Central memory CD8-positive, alpha-beta T cell (primary cell): ENCODE results near the gene PKD2.

Experiments
- ATAC-seq: fragments of 150-1000 bp; cut with Tn5 transposase; replicated peaks from 2 replicates; pipeline ENCODE4 v1.10.0; 2022; ENCODE audit warnings: mild to moderate bottlenecking, moderate FRiP score, moderate number of reproducible peaks; ENCODE audit not compliant: poor library complexity, severe bottlenecking; ENCODE audit errors: extremely low read depth
- DNase-seq, 2 donors: peaks; one replicate each; pipeline ENCODE4 v3.0.0; 2021; ENCODE audit warnings: low spot score in 2 of 2
- H3K27ac Mint-ChIP-seq: one replicate; pipeline ENCODE4 v1.8.0; 2022; ENCODE audit warnings: low read depth, mild to moderate bottlenecking, moderate library complexity, mixed read lengths
- H3K27me3 Mint-ChIP-seq: one replicate; pipeline ENCODE4 v1.8.0; 2022; ENCODE audit warnings: mixed read lengths
- H3K36me3 Mint-ChIP-seq: one replicate; pipeline ENCODE4 v1.8.0; 2022; ENCODE audit warnings: mild to moderate bottlenecking, moderate library complexity, mixed read lengths; ENCODE audit not compliant: insufficient read depth
- H3K4me1 Mint-ChIP-seq: one replicate; pipeline ENCODE4 v1.8.0; 2022; ENCODE audit warnings: mixed read lengths
- H3K4me3 Mint-ChIP-seq: one replicate; pipeline ENCODE4 v1.8.0; 2022; ENCODE audit warnings: mild to moderate bottlenecking, moderate library complexity, mixed read lengths
- H3K9me3 Mint-ChIP-seq: one replicate; pipeline ENCODE4 v1.8.0; 2022; ENCODE audit warnings: mixed read lengths

Gene PKD2

GRCh38 chr4:88001871-88002270, 5.6 kb upstream of the PKD2 start:
- Mint-ChIP-seq H3K36me3 (no peaks in the 10 kb centered on the region), H3K9me3 (no peaks in the 10 kb centered on the region), H3K4me1 (peaks cover 7% of the 10 kb centered on the region), H3K4me3 (no peak overlapping the region), H3K27ac (no peak overlapping the region), H3K27me3 (no peaks in the 10 kb centered on the region)
- ATAC-seq (no peak), DNase-seq (no peak)

GRCh38 chr4:88002786-88003185, 4.6 kb upstream of the PKD2 start:
- H3K4me1 Mint-ChIP-seq: peaks cover 8% of the 10 kb centered on the region
- ATAC-seq: no peak
- H3K9me3 Mint-ChIP-seq: no peaks in the 10 kb centered on the region
- H3K4me3 Mint-ChIP-seq: no peak overlapping the region
- no peak for DNase-seq
- H3K27ac Mint-ChIP-seq: no peak overlapping the region
- no peaks in the 10 kb centered on the region for H3K36me3 Mint-ChIP-seq
- no peaks in the 10 kb centered on the region for H3K27me3 Mint-ChIP-seq

GRCh38 chr4:88003261-88003660, 4.2 kb upstream of the PKD2 start:
- Mint-ChIP-seq H3K27me3 (no peaks in the 10 kb centered on the region), H3K9me3 (no peaks in the 10 kb centered on the region), H3K4me3 (no peak overlapping the region), H3K36me3 (peaks cover under 1% of the 10 kb centered on the region), H3K27ac (no peak overlapping the region), H3K4me1 (peaks cover 9% of the 10 kb centered on the region)
- ATAC-seq (no peak), DNase-seq (no peak)

GRCh38 chr4:88005076-88005475, 2.4 kb upstream of the PKD2 start:
- Mint-ChIP-seq H3K36me3 (peaks cover 2% of the 10 kb centered on the region), H3K27me3 (no peaks in the 10 kb centered on the region), H3K4me3 (no peak overlapping the region), H3K9me3 (no peaks in the 10 kb centered on the region), H3K4me1 (peaks cover 16% of the 10 kb centered on the region), H3K27ac (no peak overlapping the region)
- ATAC-seq: no peak
- no peak for DNase-seq

- Mint-ChIP-seq H3K9me3 (no peaks in the 10 kb centered on the region), H3K4me3 (peak overlapping the region; percentile 91)
These were observed 1.5 kb upstream of the PKD2 start for GRCh38 chr4:88005946-88006345.

GRCh38 chr4:88006956-88007303, 505 bp upstream of the PKD2 start:
- no peak for ATAC-seq
- Mint-ChIP-seq H3K36me3 (peaks cover 2% of the 10 kb centered on the region), H3K4me1 (peaks cover 23% of the 10 kb centered on the region), H3K27me3 (no peaks in the 10 kb centered on the region), H3K4me3 (peak overlapping the region; percentile 91), H3K9me3 (no peaks in the 10 kb centered on the region), H3K27ac (peak overlapping the region; percentile 54)
- DNase-seq: no peak

More at GRCh38 chr4:88005946-88006345, 1.5 kb upstream of the PKD2 start:
- H3K36me3 Mint-ChIP-seq: peaks cover 2% of the 10 kb centered on the region
- H3K27me3 Mint-ChIP-seq: no peaks in the 10 kb centered on the region
- no peak for DNase-seq
- H3K4me1 Mint-ChIP-seq: peaks cover 22% of the 10 kb centered on the region
- peak overlapping the region; percentile 54 for H3K27ac Mint-ChIP-seq
- ATAC-seq: no peak

GRCh38 chr4:88008122-88008742, 797 bp downstream of the PKD2 start:
- Mint-ChIP-seq H3K27me3 (no peaks in the 10 kb centered on the region), H3K27ac (peak overlapping the region; percentile 86), H3K4me1 (peaks cover 36% of the 10 kb centered on the region), H3K4me3 (peak overlapping the region; percentile 91), H3K36me3 (peaks cover 2% of the 10 kb centered on the region), H3K9me3 (no peaks in the 10 kb centered on the region)
- peak; percentile 38 for ATAC-seq
- DNase-seq: no peak

- peaks cover 2% of the 10 kb centered on the region for H3K36me3 Mint-ChIP-seq
- DNase-seq: no peak
- peaks cover 41% of the 10 kb centered on the region for H3K4me1 Mint-ChIP-seq
- H3K27me3 Mint-ChIP-seq: no peaks in the 10 kb centered on the region
- H3K4me3 Mint-ChIP-seq: peak overlapping the region; percentile 91
- no peaks in the 10 kb centered on the region for H3K9me3 Mint-ChIP-seq
- ATAC-seq: no peak
- H3K27ac Mint-ChIP-seq: peak overlapping the region; percentile 86
These were observed 1.3 kb downstream of the PKD2 start for GRCh38 chr4:88008743-88009171.

- DNase-seq (no peak), ATAC-seq (no peak)
- Mint-ChIP-seq H3K9me3 (no peaks in the 10 kb centered on the region), H3K4me1 (peaks cover 44% of the 10 kb centered on the region), H3K36me3 (peaks cover 2% of the 10 kb centered on the region), H3K27ac (no peak overlapping the region), H3K27me3 (no peaks in the 10 kb centered on the region), H3K4me3 (no peak overlapping the region)
These were observed 2.4 kb downstream of the PKD2 start for GRCh38 chr4:88009871-88010270.

- Mint-ChIP-seq H3K4me3 (peak overlapping the region; percentile 1), H3K27me3 (no peaks in the 10 kb centered on the region), H3K4me1 (peaks cover 44% of the 10 kb centered on the region), H3K9me3 (no peaks in the 10 kb centered on the region), H3K27ac (no peak overlapping the region), H3K36me3 (peaks cover 2% of the 10 kb centered on the region)
- ATAC-seq (no peak), DNase-seq (no peak)
These were observed 3.5 kb downstream of the PKD2 start for GRCh38 chr4:88010966-88011365.

- H3K9me3 Mint-ChIP-seq: no peaks in the 10 kb centered on the region
- no peaks in the 10 kb centered on the region for H3K27me3 Mint-ChIP-seq
- ATAC-seq: peak; percentile 12
- no peak for DNase-seq
- H3K4me3 Mint-ChIP-seq: no peak overlapping the region
- peaks cover 3% of the 10 kb centered on the region for H3K36me3 Mint-ChIP-seq
- peaks cover 36% of the 10 kb centered on the region for H3K4me1 Mint-ChIP-seq
- H3K27ac Mint-ChIP-seq: no peak overlapping the region
These were observed 5.2 kb downstream of the PKD2 start for GRCh38 chr4:88012647-88013046.

GRCh38 chr4:88014386-88014905, 7.0 kb downstream of the PKD2 start:
- no peaks in the 10 kb centered on the region for H3K27me3 Mint-ChIP-seq
- no peaks in the 10 kb centered on the region for H3K9me3 Mint-ChIP-seq

GRCh38 chr4:88015659-88016295, 8.3 kb downstream of the PKD2 start:
- Mint-ChIP-seq H3K27ac (no peak overlapping the region), H3K36me3 (peaks cover 6% of the 10 kb centered on the region), H3K4me3 (no peak overlapping the region), H3K4me1 (peaks cover 28% of the 10 kb centered on the region), H3K27me3 (no peaks in the 10 kb centered on the region), H3K9me3 (no peaks in the 10 kb centered on the region)
- no peak for DNase-seq
- no peak for ATAC-seq

More at GRCh38 chr4:88014386-88014905, 7.0 kb downstream of the PKD2 start:
- no peak for DNase-seq
- no peak for ATAC-seq
- no peak overlapping the region for H3K4me3 Mint-ChIP-seq
- no peak overlapping the region for H3K27ac Mint-ChIP-seq
- peaks cover 2% of the 10 kb centered on the region for H3K36me3 Mint-ChIP-seq
- H3K4me1 Mint-ChIP-seq: peaks cover 33% of the 10 kb centered on the region
